ENCODE data around the gene PLEK.

- TF ChIP-seq EP300 (IDR thresholded peaks at IDR 0.05; ENCODE audit: low read depth) (no peak), CTCF (IDR thresholded peaks at IDR 0.05) (no peak), POLR2AphosphoS5 (IDR thresholded peaks at IDR 0.05) (peak in 1 of 3 donors; percentile 16)
These were observed 70.5 kb downstream of the PLEK start for GRCh38 chr2:68435615-68436014.

Measured in transverse colon (tissue), 4 donors.